Mesenchymal stem cell (in vitro differentiated cells and primary cell): ENCODE data around the gene PLVAP.

Experiments used
- DNase-seq: peaks from one replicate; pipeline ENCODE4 v3.0.0-alpha.2; 2013
- H2AFZ ChIP-seq: one replicate; pipeline ENCODE4 v1.6.1; 2013; ENCODE audit warnings: low read depth, mild to moderate bottlenecking, control low read depth, inconsistent platforms, low read length, moderate library complexity
- H2AK5ac ChIP-seq: 2 replicates; pipeline ENCODE4 v1.6.1; 2013; ENCODE audit warnings: low read length, moderate library complexity, mild to moderate bottlenecking, inconsistent platforms; ENCODE audit not compliant: severe bottlenecking
- H2BK120ac ChIP-seq: one replicate; pipeline ENCODE4 v1.6.1; 2013; ENCODE audit warnings: low read depth, mild to moderate bottlenecking, inconsistent platforms, low read length, moderate library complexity
- H2BK12ac ChIP-seq, 2 experiments: one replicate each; pipeline ENCODE4 v1.6.1; 2013; ENCODE audit warnings: inconsistent platforms in 2 of 2, low read length in 2 of 2, mild to moderate bottlenecking in 2 of 2, moderate library complexity in 2 of 2, control low read depth in 1 of 2
- H2BK15ac ChIP-seq: one replicate; pipeline ENCODE4 v1.6.1; 2013; ENCODE audit warnings: mild to moderate bottlenecking, low read depth, inconsistent platforms; ENCODE audit not compliant: poor library complexity, severe bottlenecking
- H2BK5ac ChIP-seq: 2 replicates; pipeline ENCODE4 v1.6.1; 2013; ENCODE audit warnings: low read depth, mild to moderate bottlenecking, low read length, control low read depth, inconsistent platforms; ENCODE audit not compliant: poor library complexity, severe bottlenecking
- H3K14ac ChIP-seq, 2 experiments: one replicate each; pipeline ENCODE4 v1.6.1; 2013; ENCODE audit warnings: inconsistent platforms in 2 of 2, low read length in 2 of 2, control low read depth in 1 of 2, mild to moderate bottlenecking in 1 of 2, moderate library complexity in 1 of 2
- H3K18ac ChIP-seq, 2 experiments: one replicate each; pipeline ENCODE4 v1.6.1; 2013; ENCODE audit warnings: inconsistent platforms in 2 of 2, low read length in 2 of 2, control low read depth in 1 of 2, low read depth in 1 of 2, mild to moderate bottlenecking in 1 of 2
- H3K23ac ChIP-seq, 2 experiments: one replicate each; pipeline ENCODE4 v1.6.1; 2013; ENCODE audit warnings: inconsistent platforms in 2 of 2, low read length in 2 of 2, mild to moderate bottlenecking in 2 of 2, moderate library complexity in 2 of 2, control low read depth in 1 of 2
- H3K27ac ChIP-seq: 2 replicates; pipeline ENCODE4 v1.5.1; 2013; ENCODE audit warnings: mild to moderate bottlenecking, moderate library complexity, low read length, control low read depth, inconsistent platforms; ENCODE audit not compliant: poor library complexity, severe bottlenecking
- H3K27me3 ChIP-seq, 2 experiments: 2 replicates each; pipeline versions ENCODE4 v1.6.1 to v1.7.0; 2013; ENCODE audit warnings: low read length in 2 of 2, mild to moderate bottlenecking in 2 of 2, moderate library complexity in 2 of 2, control low read depth in 1 of 2, inconsistent platforms in 1 of 2; ENCODE audit not compliant: control insufficient read depth in 1 of 2, insufficient read depth in 1 of 2
- H3K36me3 ChIP-seq, 2 experiments: 2 replicates each; pipeline versions ENCODE4 v1.6.1 to v1.7.0; 2013; ENCODE audit warnings: low read length in 2 of 2, control low read depth in 1 of 2, inconsistent platforms in 1 of 2, low read depth in 1 of 2, mild to moderate bottlenecking in 1 of 2; ENCODE audit not compliant: insufficient read depth in 2 of 2, control insufficient read depth in 1 of 2
- H3K4ac ChIP-seq, 2 experiments: one replicate each; pipeline ENCODE4 v1.6.1; 2013; ENCODE audit warnings: inconsistent platforms in 2 of 2, low read length in 2 of 2, mild to moderate bottlenecking in 2 of 2, moderate library complexity in 2 of 2, control low read depth in 1 of 2, low read depth in 1 of 2
- H3K4me1 ChIP-seq: 2 replicates; pipeline ENCODE4 v1.6.1; 2013; ENCODE audit warnings: low read depth, low read length, control low read depth; ENCODE audit not compliant: control insufficient read depth, insufficient read depth
- H3K4me2 ChIP-seq: 2 replicates; pipeline ENCODE4 v1.6.1; 2013; ENCODE audit warnings: low read length, mild to moderate bottlenecking, inconsistent platforms; ENCODE audit not compliant: poor library complexity, severe bottlenecking
- H3K4me3 ChIP-seq, 2 experiments: 2 replicates each; pipeline versions ENCODE4 v1.5.1 to v1.7.0; 2013; ENCODE audit warnings: low read length in 2 of 2, mild to moderate bottlenecking in 2 of 2, control low read depth in 1 of 2, low read depth in 1 of 2; ENCODE audit not compliant: insufficient read depth in 1 of 2
- H3K79me1 ChIP-seq: replicated peaks from 2 replicates; pipeline ENCODE4 v1.6.1; 2013; ENCODE audit warnings: mild to moderate bottlenecking, control low read depth, low read length, inconsistent platforms; ENCODE audit not compliant: poor library complexity, severe bottlenecking
- H3K9ac ChIP-seq: 2 replicates; pipeline ENCODE4 v1.7.0; 2013; ENCODE audit warnings: mild to moderate bottlenecking, low read length, moderate library complexity
- H3K9me3 ChIP-seq: 2 replicates; pipeline ENCODE4 v1.7.0; 2013; ENCODE audit warnings: mild to moderate bottlenecking, low read length; ENCODE audit not compliant: control insufficient read depth
- H4K8ac ChIP-seq: one replicate; pipeline ENCODE4 v1.6.1; 2013; ENCODE audit warnings: inconsistent platforms, mild to moderate bottlenecking, low read length, moderate library complexity
- H4K91ac ChIP-seq: one replicate; pipeline ENCODE4 v1.6.1; 2013; ENCODE audit warnings: mild to moderate bottlenecking, low read length, inconsistent platforms
- WGBS: methylation state at CpG from one replicate; pipeline ENCODE4 v1.1.7; 2013; ENCODE audit warnings: mixed read lengths; 5-methylcytosine and 5-hydroxymethylcytosine counted together

PLVAP gene

DNA sequence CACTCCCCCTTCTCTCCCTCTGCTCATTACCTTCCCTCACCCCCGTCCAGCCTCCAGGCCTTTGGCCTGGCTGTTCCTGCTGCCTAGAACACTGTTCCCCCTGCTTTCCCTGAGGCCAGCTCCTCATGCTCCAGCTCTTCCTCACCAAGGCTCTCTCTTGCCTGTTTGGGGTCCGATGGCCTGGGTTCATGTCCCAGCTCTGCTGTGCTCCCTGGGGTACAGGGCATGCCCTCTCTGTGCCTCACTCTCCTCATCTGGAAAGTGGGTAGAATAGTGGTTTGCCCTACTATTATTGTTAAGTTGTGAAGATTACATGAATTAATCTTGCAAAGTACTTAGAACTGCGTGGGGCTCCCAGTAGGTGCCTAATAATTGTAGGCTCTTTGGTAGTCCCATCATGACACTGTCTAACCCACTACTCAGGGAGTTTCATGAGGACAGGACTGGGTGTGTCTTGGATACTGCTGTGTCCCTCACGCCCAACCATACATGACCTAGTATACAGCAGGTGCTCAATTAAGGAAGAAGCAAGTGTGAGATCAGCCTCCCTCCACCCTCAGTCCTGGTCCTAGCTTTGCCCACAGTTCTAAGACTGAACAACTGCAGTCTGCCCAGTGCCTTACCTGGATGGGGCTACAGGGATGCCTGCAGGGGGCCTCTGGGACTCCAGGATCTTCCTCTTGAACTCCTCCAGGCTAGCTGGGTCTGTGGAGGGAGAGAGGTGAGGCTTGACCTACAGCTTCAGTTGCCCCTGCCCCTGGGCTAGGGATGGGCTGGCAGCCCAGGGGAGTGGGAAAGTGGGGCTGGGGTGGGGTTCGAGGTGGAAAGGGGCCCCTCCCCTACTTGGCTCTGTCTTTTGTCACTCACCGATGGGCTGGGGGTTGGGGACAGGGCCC, 17.0 kb downstream of the PLVAP start:
- Histone ChIP-seq H3K27me3 (peaks cover 0 to 18% of the 10 kb centered on the region in 2 experiments), H2BK120ac (no peak overlapping the region), H3K36me3 (no peaks in the 10 kb centered on the region), H4K91ac (no peak overlapping the region), H3K4me1 (peaks cover 6% of the 10 kb centered on the region), H3K4ac (no peak overlapping the region), H3K27ac (no peak overlapping the region), H2AFZ (peak overlapping the region; percentile 44), H3K14ac (no peak overlapping the region), H3K18ac (no peak overlapping the region), H2AK5ac (no peak overlapping the region), H4K8ac (no peak overlapping the region), H2BK5ac (no peak overlapping the region), H2BK12ac (no peak overlapping the region), H3K9ac (no peak overlapping the region), H3K9me3 (no peaks in the 10 kb centered on the region), H3K4me2 (no peak overlapping the region), H3K79me1 (no peaks in the 10 kb centered on the region), H2BK15ac (no peak overlapping the region), H3K23ac (no peak overlapping the region), H3K4me3 (no peak overlapping the region)
- 84% methylated on average over 5 of the region's 6 CpGs for WGBS
- DNase-seq, result no peak

GRCh38 chr19:17358395-17358794, 18.7 kb downstream of the PLVAP start:
- no peaks in the 10 kb centered on the region for H3K9me3 ChIP-seq
- H3K79me1 ChIP-seq, result no peaks in the 10 kb centered on the region
- H2AK5ac ChIP-seq, result no peak overlapping the region
- no peak overlapping the region for H3K9ac ChIP-seq
- peaks cover 6% of the 10 kb centered on the region for H3K4me1 ChIP-seq
- no peak overlapping the region for H4K91ac ChIP-seq
- no peak overlapping the region for H3K27ac ChIP-seq
- H3K18ac ChIP-seq, result peak overlapping the region in 1 of 2 experiments; percentile 18
- H3K14ac ChIP-seq, result no peak overlapping the region
- H3K4me2 ChIP-seq, result no peak overlapping the region
- peak; percentile 31 for DNase-seq
- H2BK5ac ChIP-seq, result no peak overlapping the region
- no peaks in the 10 kb centered on the region for H3K36me3 ChIP-seq
- H3K23ac ChIP-seq, result no peak overlapping the region
- H3K4me3 ChIP-seq, result peak overlapping the region in 1 of 2 experiments; percentile 11
- H2BK15ac ChIP-seq, result no peak overlapping the region
- no peak overlapping the region for H2AFZ ChIP-seq
- peaks cover 0 to 14% of the 10 kb centered on the region in 2 experiments for H3K27me3 ChIP-seq
- H4K8ac ChIP-seq, result peak overlapping the region; percentile 87
- WGBS, result 63% methylated on average over 7 of the region's 7 CpGs
- H3K4ac ChIP-seq, result no peak overlapping the region
- H2BK12ac ChIP-seq, result no peak overlapping the region
- no peak overlapping the region for H2BK120ac ChIP-seq

DNA sequence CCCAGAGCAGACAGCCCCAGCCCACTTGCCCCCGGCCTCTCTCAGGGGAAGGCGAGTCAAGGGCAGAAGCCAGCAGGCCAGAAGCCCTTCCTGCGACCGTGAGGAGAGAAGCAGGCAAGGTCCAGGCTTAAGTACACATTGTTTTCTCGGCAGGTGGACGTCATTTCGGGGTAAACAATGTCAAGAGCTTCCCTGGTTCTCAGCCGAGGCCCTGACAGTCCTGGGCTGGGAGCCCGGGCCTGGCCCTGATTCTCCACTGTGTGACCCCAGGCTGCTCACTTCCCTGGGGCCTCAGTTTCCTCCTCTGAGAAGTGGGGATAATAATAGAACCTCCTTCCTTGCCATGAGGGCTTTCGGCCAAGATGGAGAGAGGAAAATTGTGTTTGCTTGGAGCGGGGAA, 19.4 kb downstream of the PLVAP start:
- Histone ChIP-seq H2BK15ac (no peak overlapping the region), H3K79me1 (no peaks in the 10 kb centered on the region), H2AK5ac (no peak overlapping the region), H3K14ac (no peak overlapping the region), H3K9me3 (no peaks in the 10 kb centered on the region), H2AFZ (no peak overlapping the region), H3K27ac (no peak overlapping the region), H2BK12ac (no peak overlapping the region), H3K4me3 (no peak overlapping the region), H2BK120ac (no peak overlapping the region), H3K23ac (no peak overlapping the region), H3K36me3 (no peaks in the 10 kb centered on the region), H2BK5ac (no peak overlapping the region), H3K27me3 (peaks cover 0 to 16% of the 10 kb centered on the region in 2 experiments), H3K4ac (no peak overlapping the region), H3K4me1 (peaks cover 6% of the 10 kb centered on the region), H3K9ac (no peak overlapping the region), H4K8ac (no peak overlapping the region), H4K91ac (no peak overlapping the region), H3K18ac (no peak overlapping the region), H3K4me2 (no peak overlapping the region)
- DNase-seq, result no peak
- 91% methylated on average over 11 of the region's 11 CpGs for WGBS

DNA sequence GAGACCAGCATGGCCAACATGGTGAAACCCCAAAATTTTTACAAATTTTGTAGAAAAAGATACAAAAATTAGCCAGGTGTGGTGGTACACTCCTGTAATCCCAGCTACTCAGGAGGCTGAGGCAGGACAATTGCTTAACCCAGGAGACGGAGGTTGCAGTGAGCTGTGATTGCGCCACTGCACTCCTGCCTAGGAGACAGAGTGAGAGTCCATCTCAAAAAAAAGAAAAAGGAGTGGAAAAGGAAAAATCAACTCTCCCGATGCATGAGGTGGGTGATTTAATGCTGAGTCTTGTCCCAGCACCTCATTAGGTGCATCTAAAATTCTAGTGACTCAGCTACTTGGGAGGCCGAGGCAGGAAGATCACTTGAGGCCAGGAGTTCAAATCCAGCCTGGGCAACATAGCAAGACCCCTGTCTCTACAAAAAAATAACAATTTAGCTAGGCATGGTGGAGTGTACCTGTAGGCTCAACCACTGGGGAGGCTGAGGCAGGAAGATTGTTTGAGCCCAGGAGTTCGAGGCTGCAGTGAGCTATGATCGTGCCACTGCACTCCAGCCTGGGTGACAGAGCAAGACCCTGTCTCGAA, 20.0 kb downstream of the PLVAP start:
- no peak overlapping the region for H2AFZ ChIP-seq
- no peak overlapping the region for H3K4ac ChIP-seq
- H2BK5ac ChIP-seq, result no peak overlapping the region
- H4K91ac ChIP-seq, result no peak overlapping the region
- no peaks in the 10 kb centered on the region for H3K9me3 ChIP-seq
- no peak overlapping the region for H2BK12ac ChIP-seq
- H3K4me1 ChIP-seq, result peaks cover 6% of the 10 kb centered on the region
- no peaks in the 10 kb centered on the region for H3K36me3 ChIP-seq
- no peak overlapping the region for H4K8ac ChIP-seq
- no peaks in the 10 kb centered on the region for H3K79me1 ChIP-seq
- H3K23ac ChIP-seq, result no peak overlapping the region
- DNase-seq, result no peak
- peaks cover 0 to 19% of the 10 kb centered on the region in 2 experiments for H3K27me3 ChIP-seq
- no peak overlapping the region for H2AK5ac ChIP-seq
- no peak overlapping the region for H3K4me2 ChIP-seq
- no peak overlapping the region for H3K9ac ChIP-seq
- H3K18ac ChIP-seq, result no peak overlapping the region
- no peak overlapping the region for H2BK120ac ChIP-seq
- no peak overlapping the region for H3K4me3 ChIP-seq
- no peak overlapping the region for H3K27ac ChIP-seq
- WGBS, result 90% methylated on average over 7 of the region's 7 CpGs
- H3K14ac ChIP-seq, result no peak overlapping the region
- H2BK15ac ChIP-seq, result no peak overlapping the region
